EL (cell line): ENCODE results near the gene NCK1.
"Not testable (repeated sequence)": the region's sequence is repeated elsewhere in the genome, so short reads cannot be mapped to it uniquely, and the experiment has no call there.

Experiments
- DNase-seq: peaks from one replicate; pipeline ENCODE4 v3.0.0-alpha.2; 2016

The NCK1 gene

DNA sequence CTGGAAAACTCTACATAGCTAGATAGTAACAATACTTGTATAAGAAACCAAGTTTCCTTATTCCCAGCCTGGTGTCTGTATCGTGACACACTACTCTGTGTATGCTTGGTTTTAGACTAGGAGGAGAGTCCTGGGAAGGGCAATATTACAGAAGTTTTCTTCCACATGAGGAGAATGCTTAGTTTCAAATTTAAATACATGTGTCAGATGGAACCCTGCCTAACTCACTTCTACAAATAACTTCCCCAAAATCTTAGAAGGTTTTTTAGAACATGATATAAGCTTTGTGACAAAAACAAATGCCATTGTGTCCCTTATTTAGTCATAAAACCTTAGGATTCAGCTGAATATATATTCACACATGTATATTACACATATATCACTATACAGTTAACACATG lies 88.6 kb downstream of the NCK1 start:
- no peak for DNase-seq

DNA sequence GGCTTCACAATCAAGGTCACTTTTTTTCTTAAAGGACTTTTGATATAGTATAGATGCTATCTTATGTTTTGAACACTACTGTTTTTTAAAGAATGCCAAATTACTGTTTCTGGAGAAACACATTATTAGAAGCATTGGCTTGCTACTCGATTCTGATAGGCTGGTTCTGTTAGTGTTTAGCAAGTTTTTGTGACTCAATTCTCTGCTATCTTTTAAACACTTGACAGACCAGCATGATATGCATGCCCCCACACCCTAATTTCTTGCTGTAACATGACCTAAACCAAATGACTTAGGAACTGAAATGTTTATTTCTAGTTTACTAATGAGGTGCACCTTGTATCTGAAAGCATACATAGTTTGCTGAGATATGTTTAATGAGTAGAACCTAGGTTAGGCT lies 90.3 kb downstream of the NCK1 start:
- peak; percentile 51 for DNase-seq

DNA sequence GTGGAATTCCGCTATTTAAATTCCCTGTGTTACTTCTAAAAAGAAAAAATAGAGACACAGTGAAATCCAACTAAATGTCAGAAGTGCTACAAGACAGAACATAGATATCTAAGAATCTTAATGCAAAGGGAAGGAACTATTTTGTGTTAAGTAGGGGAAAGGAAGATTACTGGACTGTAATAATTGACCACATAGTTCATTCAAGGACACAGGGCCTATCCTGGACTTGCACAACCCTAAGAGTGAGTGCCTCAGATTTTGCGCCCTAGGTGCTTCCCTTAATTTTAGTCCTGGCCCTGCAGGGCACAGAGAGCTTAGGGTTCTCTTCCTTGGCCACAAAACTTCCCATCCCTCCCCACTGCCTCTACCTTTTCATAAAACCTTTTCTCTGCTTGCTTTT lies 92.2 kb downstream of the NCK1 start:
- peak; percentile 19 for DNase-seq

DNA sequence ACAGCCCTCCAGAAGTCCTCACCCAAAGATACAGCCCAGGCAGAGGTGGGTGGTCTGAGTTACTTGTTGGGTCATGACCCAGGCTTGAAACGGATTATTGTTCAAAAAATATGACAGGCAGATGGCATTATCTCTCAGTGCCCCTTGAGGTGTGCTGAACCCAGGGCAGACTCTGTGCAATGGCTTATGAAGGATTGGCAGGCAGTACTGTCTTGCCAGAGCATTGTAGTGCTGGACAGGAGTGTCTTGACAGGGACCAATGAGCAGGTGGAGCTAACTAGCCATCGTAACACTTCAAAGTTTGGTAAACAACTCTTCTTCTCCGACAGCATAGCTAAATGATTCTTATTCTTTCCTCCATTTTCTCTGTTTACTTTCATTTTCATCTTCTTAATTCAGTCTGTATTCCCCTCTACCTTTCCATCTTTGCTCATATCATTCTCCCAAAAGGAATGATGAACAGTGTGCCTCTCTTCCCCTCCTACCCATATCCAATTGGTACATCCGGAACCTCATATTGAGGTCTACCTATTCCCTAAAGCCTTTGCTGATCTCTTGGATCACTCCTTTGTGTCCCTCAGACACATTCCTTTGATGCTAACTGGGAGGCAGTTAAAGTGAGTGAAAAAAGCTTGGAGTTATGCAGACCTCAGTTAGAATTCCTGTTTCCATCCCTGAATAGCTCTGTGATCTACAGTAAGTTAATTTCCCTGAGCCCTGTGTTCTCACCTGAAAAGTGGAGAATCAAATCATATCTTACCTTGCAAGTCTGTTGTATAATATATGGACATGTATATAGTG lies 93.2 kb downstream of the NCK1 start:
- peak; percentile 24 for DNase-seq

DNA sequence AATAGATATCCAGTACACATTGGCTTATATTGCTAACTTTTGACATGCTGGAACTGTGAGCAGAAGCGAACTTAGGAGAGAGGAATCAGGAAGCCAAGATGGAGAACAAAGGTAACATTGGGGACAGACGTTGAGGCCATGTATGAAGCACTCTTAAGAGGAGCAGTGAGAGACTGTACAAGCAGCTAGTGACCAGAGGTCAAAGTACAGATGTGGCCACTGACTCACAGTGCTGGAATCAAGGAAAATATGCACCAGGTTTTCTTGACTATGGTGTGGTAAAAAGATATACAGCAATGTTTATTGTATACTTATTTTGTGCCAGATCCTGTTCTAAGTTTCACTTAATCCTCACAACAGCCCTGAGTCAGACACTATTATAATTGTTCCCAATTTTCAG lies 93.8 kb downstream of the NCK1 start:
- DNase-seq = peak; percentile 94

DNA sequence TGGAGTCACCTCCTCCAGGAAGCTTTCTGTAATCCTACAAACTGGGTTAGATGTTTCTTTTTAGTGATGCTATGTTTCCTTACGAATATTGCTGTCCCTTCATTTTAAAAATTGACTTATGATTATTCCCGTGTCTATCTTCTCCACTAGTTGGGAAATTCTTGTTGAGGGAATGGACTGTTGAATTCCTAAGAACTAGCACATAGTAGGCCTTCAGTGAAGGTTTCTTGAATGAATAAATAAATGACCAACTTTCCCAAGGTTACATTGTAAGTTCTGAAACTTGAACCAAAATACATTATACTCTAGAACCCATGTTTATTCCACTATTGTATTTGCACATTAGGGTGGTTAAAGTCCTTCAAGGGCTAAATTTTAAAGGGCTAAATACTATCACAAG lies 95.0 kb downstream of the NCK1 start:
- no peak for DNase-seq

DNA sequence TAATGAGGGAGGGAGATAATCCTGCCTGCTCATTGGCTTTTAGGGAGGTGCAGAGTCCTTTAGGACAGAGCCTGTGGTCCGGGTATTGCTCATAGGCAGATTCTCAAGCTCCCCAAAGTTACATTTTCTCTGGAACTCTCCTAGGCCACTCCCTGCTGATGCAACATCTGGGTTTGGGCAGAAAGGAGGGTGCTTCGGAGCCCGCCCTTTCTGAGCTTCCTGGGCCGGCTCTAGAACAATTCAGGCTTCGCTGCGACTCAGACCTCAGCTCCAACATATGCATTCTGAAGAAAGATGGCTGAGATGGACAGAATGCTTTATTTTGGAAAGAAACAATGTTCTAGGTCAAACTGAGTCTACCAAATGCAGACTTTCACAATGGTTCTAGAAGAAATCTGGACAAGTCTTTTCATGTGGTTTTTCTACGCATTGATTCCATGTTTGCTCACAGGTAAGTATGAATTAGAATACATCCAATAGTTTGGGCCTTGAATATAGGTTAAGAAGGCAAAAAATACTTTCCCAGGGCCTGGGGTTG lies 95.8 kb downstream of the NCK1 start, which contains the start of gene IL20RB:
Gene IL20RB, plus strand, starts transcription at position 233 of the 538 bp plus-strand sequence. Its CDS starts 131 bp downstream, at position 364.
- peak; percentile 51 for DNase-seq

DNA sequence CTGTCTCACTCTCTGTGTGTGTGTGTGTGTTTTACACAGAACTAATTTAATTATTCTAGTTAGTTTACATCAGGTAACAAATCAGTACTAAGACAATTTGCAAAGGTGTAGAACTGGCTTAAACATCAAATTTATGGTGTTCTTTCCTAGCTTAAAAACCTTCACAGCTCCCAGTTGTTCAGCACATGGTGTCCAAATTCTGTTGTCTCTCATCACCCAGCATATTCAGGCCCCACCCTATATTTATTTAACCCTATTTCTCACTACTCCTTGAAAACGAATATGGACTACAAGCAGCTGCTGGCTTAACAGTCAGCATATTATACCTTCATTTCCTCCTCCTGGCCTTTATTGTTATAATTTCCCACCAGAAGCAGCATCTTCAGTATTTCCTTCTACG lies 96.9 kb downstream of the NCK1 start:
- no peak for DNase-seq

DNA sequence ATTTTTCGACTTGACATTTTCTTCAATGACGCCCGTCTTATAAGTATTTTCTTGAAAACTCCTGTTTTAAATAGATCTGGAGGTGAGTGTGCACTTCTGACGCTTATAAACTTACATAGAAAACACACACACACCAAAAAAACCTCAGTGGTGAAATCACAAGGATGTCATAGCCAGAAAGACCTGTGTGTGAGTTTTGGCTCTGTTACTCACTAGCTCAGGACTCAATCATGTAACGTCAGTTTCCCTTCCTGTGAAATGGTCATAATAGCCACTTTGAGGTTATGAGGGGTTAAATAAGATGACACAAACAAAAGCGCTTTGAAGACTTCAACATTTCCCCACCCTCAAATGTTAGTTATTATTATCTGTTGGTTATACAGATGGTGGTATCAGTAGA lies 97.6 kb downstream of the NCK1 start:
- DNase-seq = no peak

DNA sequence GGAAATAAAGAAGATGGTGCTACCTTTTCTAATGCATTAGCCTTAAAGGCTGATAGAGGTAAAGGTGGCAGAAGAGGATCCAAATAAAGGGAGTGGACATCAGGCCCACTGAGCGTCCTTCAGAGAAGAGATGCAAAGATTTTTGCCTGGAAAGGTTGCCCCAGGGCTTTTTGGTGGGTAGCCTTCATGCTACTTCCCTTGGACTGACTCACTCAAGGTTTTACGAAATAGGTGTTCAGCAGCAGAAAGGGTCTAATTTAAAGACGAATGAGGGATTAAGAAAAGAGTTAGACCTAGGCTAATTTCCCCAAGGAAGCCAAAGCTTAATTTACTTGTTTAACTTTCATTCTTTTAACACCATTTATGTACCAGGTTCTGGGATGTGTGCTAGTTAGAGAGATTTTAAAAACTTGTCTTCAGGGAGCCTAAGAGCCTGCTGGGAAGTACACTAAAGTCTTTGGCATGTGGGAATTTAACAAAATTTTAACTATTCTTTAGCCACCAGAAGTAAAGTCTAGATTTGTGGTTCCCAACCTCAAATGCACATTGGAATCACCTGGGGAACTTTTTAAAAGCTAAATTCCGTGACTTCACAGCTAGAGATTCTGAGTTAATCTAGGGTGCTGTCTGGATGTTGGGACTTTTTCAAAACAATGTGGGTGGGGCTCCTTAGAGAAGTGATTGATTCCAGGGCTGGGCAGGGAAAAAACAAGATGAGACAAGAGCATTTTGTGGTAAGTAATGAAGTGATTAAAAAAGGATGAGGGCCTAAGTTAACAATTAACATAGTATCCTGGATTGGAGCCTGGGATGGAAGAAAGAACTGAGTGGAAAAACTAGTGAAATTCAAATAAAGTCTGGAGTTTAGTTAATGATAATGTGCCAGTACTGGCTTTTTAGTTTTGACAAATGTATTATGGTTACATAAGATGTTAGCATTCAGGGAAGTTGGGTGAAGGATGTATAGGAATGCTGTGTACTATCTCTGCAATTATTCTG lies 99.1 kb downstream of the NCK1 start:
- DNase-seq = peak; percentile 87

DNA sequence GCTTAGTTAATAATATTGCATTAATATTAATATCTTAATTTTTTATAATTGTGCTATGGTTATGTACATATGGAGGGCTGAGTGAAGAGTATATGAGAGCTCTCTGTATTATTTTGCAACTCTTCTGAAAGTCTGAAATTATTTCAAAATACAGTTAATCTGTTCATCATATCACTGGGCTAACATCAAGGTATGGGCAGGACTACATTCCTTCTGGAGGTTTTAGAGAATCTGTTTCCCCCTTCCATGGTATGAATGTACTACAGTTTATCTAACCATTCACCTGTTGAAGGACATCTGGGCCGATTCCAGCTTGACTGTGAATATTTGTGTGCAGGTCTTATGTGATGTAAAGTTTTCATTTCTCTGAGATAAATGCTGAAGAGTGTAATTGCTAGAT lies 100.9 kb downstream of the NCK1 start:
- DNase-seq = no peak

DNA sequence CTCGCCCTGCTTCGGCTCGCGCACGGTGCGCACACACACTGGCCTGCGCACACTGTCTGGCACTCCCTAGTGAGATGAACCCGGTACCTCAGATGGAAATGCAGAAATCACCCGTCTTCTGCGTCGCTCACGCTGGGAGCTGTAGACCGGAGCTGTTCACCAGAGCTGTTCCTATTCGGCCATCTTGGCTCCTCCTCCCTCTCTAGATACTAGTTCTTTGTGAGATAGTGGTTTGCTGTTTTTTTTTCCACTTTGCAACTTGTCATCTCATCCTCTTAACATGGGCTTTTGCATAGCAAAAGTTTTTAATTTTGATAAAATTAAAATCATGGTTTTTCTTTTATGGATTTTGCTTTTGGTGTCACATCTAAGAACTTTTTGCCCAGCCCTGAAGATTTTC lies 107.5 kb downstream of the NCK1 start:
- DNase-seq = not testable (repeated sequence)

DNA sequence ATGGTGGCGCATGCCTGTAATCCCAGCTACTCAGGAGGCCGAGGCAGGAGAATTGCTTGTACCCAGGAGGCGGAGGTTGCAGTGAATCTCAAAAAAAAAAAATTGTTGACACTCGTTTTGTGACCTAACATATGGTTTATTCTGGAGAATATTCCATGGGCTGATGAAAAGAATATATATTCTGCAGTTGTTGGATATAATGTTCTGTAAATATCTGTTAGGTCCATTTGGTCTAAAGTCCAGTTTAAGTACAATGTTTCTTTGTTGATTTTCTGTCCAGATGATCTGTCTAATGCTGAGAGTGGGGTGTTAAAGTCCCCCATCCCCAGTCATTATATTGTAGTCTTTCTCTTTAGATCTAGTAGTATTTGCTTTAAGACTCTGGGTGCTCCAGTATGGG lies 111.3 kb downstream of the NCK1 start:
- no peak for DNase-seq

DNA sequence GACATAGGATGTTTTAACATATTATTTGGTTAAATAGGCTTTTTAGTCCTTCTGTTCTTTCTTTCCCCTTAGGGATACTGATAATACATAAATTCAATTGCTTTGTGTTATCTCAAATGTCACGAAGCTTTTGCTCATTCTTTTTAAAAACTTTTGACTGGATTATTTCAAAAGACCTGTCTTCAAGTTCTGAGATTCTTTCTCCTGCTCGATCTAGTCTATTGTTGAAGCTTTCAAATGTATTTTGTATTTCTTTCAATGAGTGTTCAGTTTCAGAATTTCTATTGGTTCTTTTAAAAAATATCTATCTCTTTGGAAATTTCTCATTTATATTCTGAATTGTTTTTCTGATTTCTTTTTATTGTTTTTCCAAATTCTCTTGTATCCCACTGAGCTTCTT lies 112.7 kb downstream of the NCK1 start:
- no peak for DNase-seq

DNA sequence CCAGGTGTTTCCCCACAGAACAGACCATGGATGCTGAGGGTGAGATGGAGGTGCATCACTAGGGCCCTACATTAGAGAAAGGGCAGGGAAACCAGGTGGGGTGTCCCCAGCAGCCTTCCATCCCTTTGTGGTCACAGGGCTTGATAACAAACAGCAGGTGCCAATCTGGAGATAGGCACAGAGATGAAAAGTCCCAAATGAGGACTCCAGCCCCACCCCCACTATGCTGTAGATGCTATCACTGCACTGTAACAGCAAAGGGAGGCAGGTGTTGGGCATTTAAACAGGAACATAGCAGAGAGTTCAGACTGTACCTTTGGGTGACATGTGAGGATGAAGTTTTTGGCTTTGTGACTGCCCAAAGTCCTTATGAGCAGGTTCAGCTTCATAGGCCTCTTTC lies 117.2 kb downstream of the NCK1 start:
- DNase-seq = no peak

DNA sequence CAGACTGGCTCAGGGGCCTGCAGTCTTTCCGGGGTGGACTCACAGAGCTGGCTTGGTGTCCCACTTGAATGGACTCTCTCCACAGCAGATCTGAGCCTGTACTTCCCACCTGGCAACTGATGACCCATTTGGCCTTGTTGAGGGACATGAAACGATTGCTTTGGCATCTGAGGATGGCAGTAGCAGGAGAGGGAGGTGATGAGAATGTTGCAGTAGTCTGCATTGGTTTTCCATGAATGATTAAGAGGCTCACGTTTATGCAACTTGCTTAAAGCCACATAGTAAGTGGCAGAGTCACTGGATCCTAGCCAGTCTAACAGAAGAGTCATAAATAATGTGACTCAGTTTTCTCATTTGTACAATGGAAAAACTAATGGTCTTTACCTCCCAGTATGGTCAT lies 117.7 kb downstream of the NCK1 start:
- peak; percentile 41 for DNase-seq

DNA sequence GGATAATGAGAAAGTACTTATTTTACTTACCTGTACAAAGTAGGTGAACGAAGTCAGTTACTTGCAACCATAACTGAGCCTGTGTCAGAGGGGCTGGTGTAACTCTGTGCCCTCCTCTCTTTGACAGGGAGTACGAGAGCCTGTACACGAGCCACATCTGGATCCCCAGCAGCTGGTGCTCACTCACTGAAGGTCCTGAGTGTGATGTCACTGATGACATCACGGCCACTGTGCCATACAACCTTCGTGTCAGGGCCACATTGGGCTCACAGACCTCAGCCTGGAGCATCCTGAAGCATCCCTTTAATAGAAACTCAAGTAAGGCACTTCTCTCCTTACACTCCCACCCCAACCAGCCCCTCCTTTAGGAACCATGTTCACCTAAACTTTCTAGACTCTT lies 120.0 kb downstream of the NCK1 start:
- DNase-seq = no peak

DNA sequence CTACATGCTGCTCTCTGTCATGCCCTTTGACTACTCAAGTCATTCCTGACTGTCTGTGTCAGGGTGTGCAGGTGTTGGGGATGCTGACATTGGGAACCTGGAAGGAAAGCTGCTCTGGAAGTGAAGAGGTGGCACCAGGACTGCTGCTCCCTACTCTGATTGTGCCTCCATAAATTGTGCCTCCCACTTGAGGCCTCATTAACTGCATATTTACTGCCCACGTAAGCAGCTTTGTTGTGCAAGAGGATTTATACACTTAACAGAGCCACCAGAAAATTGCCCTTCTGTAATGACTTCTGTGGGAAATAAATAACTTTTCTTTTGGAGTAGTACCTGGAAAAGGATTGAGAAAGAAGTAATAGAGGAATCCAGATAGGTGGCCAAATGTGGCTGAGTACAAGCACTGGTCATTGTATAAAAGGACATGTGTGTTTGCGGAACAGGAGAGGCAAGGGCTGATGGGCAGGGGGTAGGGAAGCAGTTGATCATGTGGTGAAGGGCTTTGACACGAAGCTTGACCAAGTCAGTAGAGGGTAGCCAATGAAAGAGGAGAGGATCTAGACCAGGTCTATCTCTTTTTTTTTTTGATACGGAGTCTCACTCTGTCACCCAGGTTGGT lies 120.6 kb downstream of the NCK1 start:
- DNase-seq = no peak

DNA sequence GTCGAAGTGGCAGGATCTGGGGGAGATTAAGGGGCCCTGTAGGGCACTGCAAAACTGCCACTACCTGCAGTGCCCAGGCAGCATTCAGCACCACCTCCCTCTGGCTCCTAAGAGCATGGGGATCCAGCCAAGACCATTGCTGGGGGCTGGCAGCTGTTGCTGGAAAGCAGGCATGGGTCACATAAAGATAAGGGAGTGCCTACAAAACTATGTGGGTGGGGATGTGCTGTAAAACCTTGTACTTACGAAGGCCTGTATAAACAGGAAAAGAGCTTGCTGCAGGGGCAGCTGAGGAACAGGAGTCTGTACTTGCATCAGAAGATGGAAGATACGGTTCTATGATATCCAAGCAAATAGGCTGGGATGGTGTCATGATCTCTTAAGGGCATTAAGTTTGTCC lies 122.8 kb downstream of the NCK1 start:
- DNase-seq = peak; percentile 47

DNA sequence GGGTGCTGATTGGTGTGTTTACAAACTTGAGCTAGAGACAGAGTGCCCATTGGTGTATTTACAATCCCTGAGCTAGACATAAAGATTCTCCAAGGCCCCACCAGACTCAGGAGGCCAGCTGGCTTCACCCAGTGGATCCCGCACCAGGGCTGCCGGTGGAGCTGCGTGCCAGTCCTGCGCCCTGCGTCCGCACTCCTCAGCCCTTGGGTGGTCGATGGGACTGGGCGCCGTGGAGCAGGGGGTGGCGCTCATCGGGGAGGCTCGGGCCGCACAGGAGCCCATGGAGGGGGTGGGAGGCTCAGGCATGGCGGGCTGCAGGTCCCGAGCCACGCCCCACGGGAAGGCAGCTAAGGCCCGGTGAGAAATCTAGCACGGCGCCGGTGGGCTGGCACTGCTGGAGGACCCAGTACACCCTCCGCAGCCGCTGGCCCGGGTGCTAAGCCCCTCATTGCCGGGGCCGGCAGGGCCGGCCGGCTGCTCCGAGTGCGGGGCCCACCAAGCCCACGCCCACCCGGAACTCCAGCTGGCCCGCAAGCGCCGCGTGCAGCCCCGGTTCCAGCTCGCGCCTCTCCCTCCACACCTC lies 125.5 kb downstream of the NCK1 start:
- DNase-seq = not testable (repeated sequence)

DNA sequence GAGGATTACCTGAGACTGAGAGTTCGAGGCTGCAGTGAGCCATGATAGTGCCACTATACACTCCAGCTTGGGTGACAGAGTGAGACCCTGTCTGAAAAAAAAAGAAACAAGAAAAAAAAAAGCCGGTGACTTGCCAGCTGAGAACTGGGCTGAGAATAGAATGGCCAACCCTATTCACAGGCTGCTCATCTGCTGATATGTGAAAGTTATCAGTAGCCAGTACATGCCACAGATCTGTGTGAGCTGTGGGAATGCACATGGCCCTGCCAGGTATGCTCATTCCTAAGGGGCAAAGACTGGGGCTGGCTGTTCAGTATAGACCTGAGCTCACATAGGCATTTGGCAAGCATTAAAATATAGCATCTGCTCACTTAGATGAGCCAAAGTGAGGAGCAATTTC lies 126.6 kb downstream of the NCK1 start:
- no peak for DNase-seq

DNA sequence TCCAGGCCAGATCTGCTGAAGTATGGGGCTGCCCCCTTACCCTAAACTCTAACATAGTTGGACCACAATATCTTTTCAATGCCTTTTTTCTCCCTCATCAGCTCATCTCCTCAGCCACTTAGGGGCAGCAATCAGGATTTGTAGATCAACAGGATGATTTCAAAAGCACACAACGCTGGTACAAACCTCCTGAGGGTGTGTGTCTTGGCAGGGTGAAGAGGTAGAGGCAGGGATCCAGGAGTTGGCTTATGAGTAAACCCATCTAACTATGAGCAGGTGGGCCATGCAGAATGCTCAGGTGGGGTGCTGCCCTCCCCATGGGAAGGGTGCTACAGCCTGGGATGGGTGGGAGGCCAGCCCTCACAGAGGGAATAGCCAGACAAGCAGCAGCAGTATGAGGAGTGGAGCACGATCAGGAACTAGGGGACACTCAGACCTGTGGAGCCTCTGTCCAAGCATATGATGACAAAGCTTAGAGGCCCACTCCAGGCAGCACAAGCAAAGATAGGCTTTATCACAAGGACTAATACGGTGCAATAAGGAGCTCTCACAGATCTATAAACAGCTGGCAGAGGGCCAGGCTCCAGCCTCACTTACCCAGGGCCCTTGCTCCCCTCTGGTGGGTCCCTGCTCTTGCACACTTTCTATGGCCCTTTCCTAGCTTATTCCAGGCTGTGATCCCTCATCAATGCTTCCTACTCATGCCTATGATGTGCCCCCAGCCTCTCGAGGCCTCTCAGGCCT lies 127.9 kb downstream of the NCK1 start:
- no peak for DNase-seq
